Bronchial epithelial cell (primary cell): ENCODE measurements around the gene SCARF1. TPM values are rescaled to one million over a fixed set of nuclear protein-coding genes. Genes with fewer than 3 reads are reported as not detected.

Source experiments
- DNase-seq: peaks from one replicate; pipeline ENCODE4 v3.0.0-alpha.2; 2010; ENCODE audit warnings: low read depth
- FAIRE-seq: peaks from 2 replicates; lab custom pipeline; 2011; peaks lifted over from hg19 to GRCh38; lab: Jason Lieb, UNC
- H3K27me3 ChIP-seq: 2 replicates; pipeline ENCODE4 v1.5.1; 2011; ENCODE audit warnings: low read length; ENCODE audit not compliant: control insufficient read depth, insufficient read depth
- H3K36me3 ChIP-seq: 2 replicates; pipeline ENCODE4 v1.5.1; 2011; ENCODE audit warnings: low read length; ENCODE audit not compliant: control insufficient read depth, insufficient read depth
- H3K4me3 ChIP-seq: 2 replicates; pipeline ENCODE4 v1.5.1; 2011; ENCODE audit warnings: mild to moderate bottlenecking, low read depth, low read length, control low read depth
- CTCF ChIP-seq: IDR thresholded peaks from 2 replicates; pipeline ENCODE4 v1.5.1; 2011; ENCODE audit warnings: mild to moderate bottlenecking, moderate library complexity, low read length, control low read depth, inconsistent platforms; ENCODE audit not compliant: insufficient read depth, severe bottlenecking
- total RNA-seq: library from RNA; depleted of rRNA; stranded (reverse); fragments of >200 nt; gene quantifications from 2 replicates; pipeline ENCODE4 v1.2.1, GENCODE V29; 2014

SCARF1 gene
- total RNA-seq, 1 donor from 2014 or later: 0.53 TPM

- TF ChIP-seq CTCF: no peak
- Histone ChIP-seq H3K27me3 (no peaks in the 10 kb centered on the region), H3K36me3 (peaks cover 10% of the 10 kb centered on the region), H3K4me3 (no peak overlapping the region)
- DNase-seq (no peak), FAIRE-seq (no peak)
These were observed 54.6 kb downstream of the SCARF1 start for GRCh38 chr17:1590747-1591473.

DNA sequence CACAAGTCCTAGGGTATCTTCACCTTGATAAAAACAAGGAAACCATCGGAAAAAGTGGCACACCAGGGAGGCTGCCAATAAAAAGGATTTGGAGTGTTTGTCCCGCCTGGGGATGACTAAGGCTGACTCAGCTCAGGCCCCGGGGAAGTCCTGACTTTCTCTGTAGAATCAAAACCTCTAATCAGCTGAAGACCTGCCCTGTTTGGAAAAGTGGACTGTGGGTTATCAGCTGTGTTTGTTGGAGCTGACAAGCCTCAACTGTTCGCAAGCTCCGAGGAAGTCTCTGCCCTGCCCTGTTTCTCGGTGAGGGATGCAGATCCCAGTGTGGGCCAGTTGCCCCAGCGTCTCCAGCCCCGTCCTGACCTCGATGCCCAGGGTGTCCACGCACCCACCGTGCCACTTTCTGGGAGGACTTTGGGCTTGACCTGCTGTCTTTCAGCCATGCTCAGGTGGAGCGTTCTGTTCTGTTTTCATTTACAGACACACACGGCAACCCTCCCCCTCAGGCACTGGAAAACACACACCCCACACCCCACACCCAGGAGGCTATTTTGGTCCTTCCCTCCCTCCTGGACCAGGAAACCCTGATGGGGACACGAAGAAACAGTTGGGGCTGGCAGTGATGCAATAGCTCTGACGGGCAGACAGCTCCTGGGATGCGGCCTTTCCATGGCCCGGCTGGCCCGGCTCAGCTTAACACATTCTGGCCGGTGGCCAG is 55.3 kb downstream of the SCARF1 start:
- peak; percentile 94 for DNase-seq
- H3K4me3 ChIP-seq: no peak overlapping the region
- TF ChIP-seq CTCF: no peak
- H3K36me3 ChIP-seq: peaks cover 12% of the 10 kb centered on the region
- no peaks in the 10 kb centered on the region for H3K27me3 ChIP-seq
- FAIRE-seq: peak; percentile 70

- Histone ChIP-seq H3K27me3 (no peaks in the 10 kb centered on the region), H3K36me3 (peaks cover 12% of the 10 kb centered on the region), H3K4me3 (no peak overlapping the region)
- FAIRE-seq (no peak), DNase-seq (no peak)
- TF ChIP-seq CTCF: no peak
These were observed 56.5 kb downstream of the SCARF1 start for GRCh38 chr17:1588821-1589585.

DNA sequence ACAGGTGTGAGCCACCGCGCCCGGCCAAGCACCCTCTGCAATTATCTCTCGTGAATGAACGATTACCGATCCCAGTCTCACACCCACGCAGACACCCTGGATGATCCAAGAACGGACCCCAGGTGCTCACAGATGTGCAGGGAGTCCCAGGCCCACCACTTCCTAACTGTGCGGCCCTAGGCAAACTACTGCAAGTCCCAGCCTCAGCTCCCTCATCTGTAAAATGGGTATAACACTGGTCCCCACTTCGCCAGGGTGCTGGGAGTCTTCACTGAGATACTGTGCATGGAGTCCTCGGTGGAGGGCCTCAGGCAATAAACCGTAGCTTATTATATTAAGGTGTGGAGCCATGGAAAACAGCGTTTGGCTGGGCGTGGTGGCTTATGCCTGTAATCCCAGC is 61.4 kb downstream of the SCARF1 start:
- H3K4me3 ChIP-seq: no peak overlapping the region
- FAIRE-seq (no peak), DNase-seq (no peak)
- no peak for TF ChIP-seq CTCF
- peaks cover 9% of the 10 kb centered on the region for H3K36me3 ChIP-seq
- H3K27me3 ChIP-seq: no peaks in the 10 kb centered on the region

Other genes with a start within 250 kb of the SCARF1 start
- gene YWHAE, start 245.5 kb downstream of the SCARF1 start, total RNA-seq: 307 and 366 TPM in 2 replicates
- 131 and 152 TPM in 2 replicates for gene CRK, start 189.5 kb downstream of the SCARF1 start, total RNA-seq
- 80.3 and 90.5 TPM in 2 replicates for gene MYO1C, start 153.0 kb downstream of the SCARF1 start, total RNA-seq
- 20.1 and 31.6 TPM in 2 replicates for gene INPP5K, start 129.1 kb downstream of the SCARF1 start, total RNA-seq
- 21.1 and 25.7 TPM in 2 replicates for gene PITPNA, start 82.9 kb downstream of the SCARF1 start, total RNA-seq
- 2.4 and 2.9 TPM in 2 replicates for gene SLC43A2, start 16.9 kb downstream of the SCARF1 start, total RNA-seq
- gene RILP, start 4.1 kb upstream of the SCARF1 start, total RNA-seq: 3.4 and 3.8 TPM in 2 replicates
- gene PRPF8, start 39.1 kb upstream of the SCARF1 start, total RNA-seq: 57.7 and 71.0 TPM in 2 replicates
- 4.5 and 19.1 TPM in 2 replicates for gene TLCD2, start 64.6 kb upstream of the SCARF1 start, total RNA-seq
- 13.8 and 21.6 TPM in 2 replicates for gene WDR81, start 79.0 kb upstream of the SCARF1 start, total RNA-seq
- 0.79 and 1.5 TPM in 2 replicates for gene SERPINF2, start 97.1 kb upstream of the SCARF1 start, total RNA-seq
- gene SERPINF1, start 116.3 kb upstream of the SCARF1 start, total RNA-seq: 51.3 and 112 TPM in 2 replicates
- gene SMYD4, start 184.2 kb upstream of the SCARF1 start, total RNA-seq: 7.9 and 10.4 TPM in 2 replicates
- 33.2 and 36.9 TPM in 2 replicates for gene RPA1, start 184.3 kb upstream of the SCARF1 start, total RNA-seq